Central memory CD4-positive, alpha-beta T cell (primary cell): ENCODE results near the gene RAB36.

Experiments
- DNase-seq: peaks from one replicate; pipeline ENCODE4 v3.0.0; 2022

RAB36 gene

DNA sequence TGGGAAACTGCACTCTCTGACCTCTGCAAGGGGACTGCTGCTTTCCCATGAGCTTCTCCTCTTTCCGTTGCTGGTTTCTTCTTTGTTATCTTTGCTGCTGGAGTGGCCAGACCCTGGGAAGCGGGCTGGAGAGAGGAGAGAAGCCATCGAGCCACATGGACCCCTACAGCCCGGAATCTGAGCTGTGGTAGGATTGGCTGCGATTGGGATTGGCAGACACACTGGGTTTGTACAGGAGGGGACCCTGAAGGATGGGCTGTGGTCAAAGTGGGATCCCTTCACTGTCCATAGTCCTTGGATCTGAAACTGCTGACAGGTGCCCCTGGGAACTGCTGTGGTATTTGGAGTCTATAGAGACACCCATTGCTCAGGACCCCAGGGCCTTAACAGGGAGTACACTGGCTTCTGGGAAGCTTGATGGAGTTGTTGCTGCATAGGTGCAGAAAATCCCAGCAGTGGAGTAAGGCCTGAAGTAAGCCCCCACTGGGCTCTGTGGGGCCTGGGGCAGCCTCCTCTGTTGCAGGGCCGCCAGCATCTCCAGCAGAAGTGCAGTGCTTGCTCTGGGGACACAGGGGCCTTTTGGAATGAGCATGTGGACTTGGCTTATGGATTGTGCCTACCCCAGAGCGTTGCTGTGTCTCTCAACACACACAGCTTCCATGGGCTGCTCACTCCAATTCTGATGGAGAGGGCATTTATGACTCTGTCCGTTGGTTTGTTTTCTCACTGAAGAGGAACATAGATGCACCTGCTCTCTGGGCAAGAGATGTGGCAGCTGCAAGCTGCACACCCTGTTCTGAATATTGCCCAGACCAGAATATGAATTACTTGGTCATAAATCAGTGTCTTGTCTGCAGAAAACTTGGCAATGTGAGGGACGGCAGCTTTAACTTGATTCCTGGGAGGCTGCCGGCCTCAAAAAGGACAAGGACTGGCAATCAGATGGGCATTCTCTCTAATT, 67.1 kb downstream of the RAB36 start:
- no peak for DNase-seq

DNA sequence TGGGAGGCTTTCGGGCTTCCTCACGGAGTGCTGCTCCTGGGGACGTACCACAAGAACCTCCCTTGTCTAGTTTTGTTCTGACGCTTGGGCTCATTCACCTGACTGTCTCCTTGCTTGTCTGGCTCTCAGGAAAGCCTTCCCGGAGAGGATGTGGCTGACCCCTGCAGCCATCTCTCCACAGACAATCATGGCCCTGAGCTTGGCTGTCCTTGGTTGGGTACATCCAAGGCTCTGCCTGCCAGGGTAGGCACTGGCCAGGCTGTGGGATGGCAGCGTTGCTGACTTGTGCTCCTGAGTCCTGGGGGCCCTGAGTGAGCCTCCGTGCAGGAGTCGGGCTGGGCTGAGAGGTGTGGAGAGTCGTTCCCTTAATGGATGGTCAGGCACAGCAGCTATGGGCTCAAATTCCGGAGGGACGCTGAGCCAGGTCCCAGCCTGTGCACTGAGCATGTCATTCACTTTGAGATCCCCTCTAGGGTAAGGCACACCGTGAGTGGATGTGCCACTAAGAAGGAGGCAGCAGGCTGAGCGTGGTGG, 67.8 kb downstream of the RAB36 start:
- DNase-seq, result no peak

DNA sequence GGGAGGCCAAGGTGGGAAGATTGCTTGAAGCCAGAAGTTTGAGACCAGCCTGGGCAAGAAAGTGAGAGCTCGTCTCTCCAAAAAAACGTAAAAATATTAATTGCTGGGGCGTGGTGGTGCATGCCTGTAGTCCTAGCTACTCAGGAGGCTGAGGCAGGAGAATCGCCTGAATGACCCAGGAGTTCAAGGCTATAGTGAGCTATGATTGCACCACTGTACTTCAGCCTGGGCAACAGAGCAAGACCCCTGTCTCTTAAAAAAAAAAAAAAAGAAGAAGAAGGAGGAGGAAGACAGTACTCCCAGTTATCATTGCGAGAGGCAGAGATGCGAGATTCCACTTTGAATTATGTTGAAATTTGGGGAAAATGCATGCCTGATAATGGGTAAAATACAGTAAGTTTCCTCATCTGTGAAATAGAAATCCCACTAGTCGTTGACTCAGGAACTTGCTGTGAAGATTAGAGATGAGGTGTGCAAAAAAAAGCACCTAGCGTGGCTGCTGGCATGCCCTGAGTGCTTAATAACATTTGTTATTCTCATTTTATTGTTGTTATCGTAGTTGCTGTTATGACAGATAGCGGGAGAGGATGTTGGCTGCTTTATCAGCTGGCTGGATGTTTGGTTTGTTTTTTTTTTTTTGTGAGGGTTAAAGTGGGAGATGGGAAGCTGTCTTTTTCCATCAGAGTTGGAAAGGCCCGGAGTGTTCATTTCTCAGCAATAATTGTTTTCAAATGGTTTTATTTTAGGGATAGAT, 68.5 kb downstream of the RAB36 start:
- DNase-seq, result no peak
